HG02884 (cell line): ENCODE results near the gene ZEB2.

Source experiments
- ATAC-seq: cut with Tn5 transposase; IDR thresholded peaks from one replicate; pipeline ENCODE4 v1.9.1; 2021; ENCODE audit warnings: mild to moderate bottlenecking, moderate library complexity; ENCODE audit not compliant: unreplicated experiment

Gene ZEB2

GRCh38 chr2:144529841-144530240, 9.9 kb upstream of the ZEB2 start:
- no peak for ATAC-seq

GRCh38 chr2:144528108-144528507, 8.2 kb upstream of the ZEB2 start:
- ATAC-seq: no peak

GRCh38 chr2:144526831-144527230, 6.9 kb upstream of the ZEB2 start:
- ATAC-seq: no peak

GRCh38 chr2:144524118-144525009, 4.4 kb upstream of the ZEB2 start:
- ATAC-seq: no peak

GRCh38 chr2:144523596-144524117, 3.7 kb upstream of the ZEB2 start:
- ATAC-seq: no peak

GRCh38 chr2:144522897-144523595, 3.1 kb upstream of the ZEB2 start:
- no peak for ATAC-seq

GRCh38 chr2:144522176-144522896, 2.4 kb upstream of the ZEB2 start:
- no peak for ATAC-seq

- ATAC-seq: no peak
Measured at GRCh38 chr2:144521686-144522085, 1.8 kb upstream of the ZEB2 start.

GRCh38 chr2:144520756-144521487, 1.0 kb upstream of the ZEB2 start:
- ATAC-seq: no peak

- no peak for ATAC-seq
Measured at GRCh38 chr2:144519597-144519933, 354 bp downstream of the ZEB2 start.

- ATAC-seq: peak; percentile 41
Measured at GRCh38 chr2:144518748-144519596, 947 bp downstream of the ZEB2 start.

GRCh38 chr2:144517866-144518747, 1.8 kb downstream of the ZEB2 start:
- no peak for ATAC-seq

- ATAC-seq: peak; percentile 52
Measured at GRCh38 chr2:144516981-144517865, 2.7 kb downstream of the ZEB2 start.

GRCh38 chr2:144516411-144516980, 3.4 kb downstream of the ZEB2 start:
- peak; percentile 13 for ATAC-seq

GRCh38 chr2:144515696-144516410, 4.1 kb downstream of the ZEB2 start:
- ATAC-seq: no peak

- ATAC-seq: no peak
Measured at GRCh38 chr2:144515099-144515695, 4.7 kb downstream of the ZEB2 start.
